ENCODE results near the gene MSL1.

DNA sequence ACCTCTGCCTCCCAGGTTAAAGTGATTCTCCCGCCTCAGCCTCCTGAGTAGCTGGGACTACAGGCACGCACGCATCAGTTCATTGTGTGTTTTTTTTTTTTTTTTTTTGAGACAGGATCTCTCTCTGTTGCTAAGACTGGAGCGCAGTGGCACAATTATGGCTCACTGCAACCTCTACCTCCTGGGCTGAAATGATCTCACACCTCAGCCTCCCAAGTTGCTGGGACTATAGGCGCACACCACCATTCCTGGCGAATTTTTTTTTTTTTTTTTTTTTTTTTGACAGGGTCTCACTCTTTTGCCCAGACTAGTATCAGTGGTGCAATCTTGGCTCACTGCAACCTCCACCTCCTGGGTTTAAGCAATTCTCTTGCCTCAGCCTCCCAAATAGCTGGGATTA, 37.7 kb downstream of the MSL1 start:
- TF ChIP-seq, protein P1, sequence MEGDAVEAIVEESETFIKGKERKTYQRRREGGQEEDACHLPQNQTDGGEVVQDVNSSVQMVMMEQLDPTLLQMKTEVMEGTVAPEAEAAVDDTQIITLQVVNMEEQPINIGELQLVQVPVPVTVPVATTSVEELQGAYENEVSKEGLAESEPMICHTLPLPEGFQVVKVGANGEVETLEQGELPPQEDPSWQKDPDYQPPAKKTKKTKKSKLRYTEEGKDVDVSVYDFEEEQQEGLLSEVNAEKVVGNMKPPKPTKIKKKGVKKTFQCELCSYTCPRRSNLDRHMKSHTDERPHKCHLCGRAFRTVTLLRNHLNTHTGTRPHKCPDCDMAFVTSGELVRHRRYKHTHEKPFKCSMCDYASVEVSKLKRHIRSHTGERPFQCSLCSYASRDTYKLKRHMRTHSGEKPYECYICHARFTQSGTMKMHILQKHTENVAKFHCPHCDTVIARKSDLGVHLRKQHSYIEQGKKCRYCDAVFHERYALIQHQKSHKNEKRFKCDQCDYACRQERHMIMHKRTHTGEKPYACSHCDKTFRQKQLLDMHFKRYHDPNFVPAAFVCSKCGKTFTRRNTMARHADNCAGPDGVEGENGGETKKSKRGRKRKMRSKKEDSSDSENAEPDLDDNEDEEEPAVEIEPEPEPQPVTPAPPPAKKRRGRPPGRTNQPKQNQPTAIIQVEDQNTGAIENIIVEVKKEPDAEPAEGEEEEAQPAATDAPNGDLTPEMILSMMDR (IDR thresholded peaks at IDR 0.05 in 8 of 11, conservative IDR thresholded peaks at IDR 0.05 in 3 of 11) = no peak
- TF ChIP-seq POLR2A (IDR thresholded peaks at IDR 0.05) (no peak), POLR2AphosphoS5 (IDR thresholded peaks at IDR 0.05) (no peak)
